SK-N-SH (cell line): Measurements from ENCODE around the gene TMEM259. TPM values are rescaled to one million over a fixed set of nuclear protein-coding genes. Genes with fewer than 3 reads are reported as not detected.

Experiments used
- CTCF ChIA-PET: fragments of 300-600, 350-600 bp; formaldehyde crosslinking; extraction: SDS; loops from one replicate; lab custom pipeline; 2021; lab: Yijun Ruan, JAX
- POLR2A ChIA-PET: fragments of 350-600 bp; sonication (Branson Sonifier 250); formaldehyde crosslinking; extraction: SDS; loops from one replicate; lab custom pipeline; 2020; ENCODE audit warnings: antibody characterized with exemption, inconsistent platforms; lab: Yijun Ruan, JAX
- DNase-seq: peaks from one replicate; pipeline ENCODE4 v3.0.0; 2012
- H2AFZ ChIP-seq: fragments of 200-600 bp; sonication (generic); 2 replicates; pipeline ENCODE4 v1.8.1; 2016; ENCODE audit warnings: antibody characterized with exemption, mild to moderate bottlenecking, low read depth
- H3F3A ChIP-seq: fragments of 200-600 bp; sonication (generic); replicated peaks from 2 replicates; pipeline ENCODE3; 2016; ENCODE audit warnings: antibody characterized with exemption, mild to moderate bottlenecking; ENCODE audit not compliant: insufficient read depth
- H3K27ac ChIP-seq, 2 experiments: fragments of 200-500 bp in 1 of 2; fragments of 200-600 bp in 1 of 2; sonication (Bioruptor generic) in 1 of 2; sonication (generic), shearing (Covaris generic) in 1 of 2; 2 replicates each; pipeline versions ENCODE4 v1.5.1 to v1.6.1; 2014 to 2016; ENCODE audit warnings: low read depth in 2 of 2, inconsistent platforms in 1 of 2, low read length in 1 of 2, mild to moderate bottlenecking in 1 of 2, mixed read lengths in 1 of 2
- H3K27me3 ChIP-seq: fragments of 200-600 bp; sonication (generic), shearing (Covaris generic); 2 replicates; pipeline ENCODE4 v1.6.1; 2016; ENCODE audit warnings: mixed run types; ENCODE audit not compliant: insufficient read depth
- H3K36me3 ChIP-seq, 2 experiments: fragments of 200-500 bp in 1 of 2; fragments of 200-600 bp in 1 of 2; sonication (Bioruptor generic) in 1 of 2; sonication (generic) in 1 of 2; replicated peaks in 1 of 2; 2 replicates each; pipeline versions ENCODE3 to v1.5.1; 2014 to 2016; ENCODE audit warnings: low read length in 1 of 2, mild to moderate bottlenecking in 1 of 2; ENCODE audit not compliant: insufficient read depth in 2 of 2, control insufficient read depth in 1 of 2
- H3K4me1 ChIP-seq, 2 experiments: fragments of 200-500 bp in 1 of 2; fragments of 200-600 bp in 1 of 2; sonication (Bioruptor generic) in 1 of 2; sonication (generic), shearing (Covaris generic) in 1 of 2; 2 replicates each; pipeline versions ENCODE4 v1.5.1 to v1.6.1; 2014 to 2016; ENCODE audit warnings: low read depth in 1 of 2, low read length in 1 of 2, mixed run types in 1 of 2; ENCODE audit not compliant: insufficient read depth in 2 of 2, control insufficient read depth in 1 of 2
- H3K4me2 ChIP-seq: fragments of 200-600 bp; sonication (generic), shearing (Covaris generic); 2 replicates; pipeline ENCODE4 v1.6.1; 2017; ENCODE audit warnings: mixed run types
- H3K4me3 ChIP-seq, 2 experiments: fragments of 200-500 bp in 1 of 2; fragments of 200-600 bp in 1 of 2; sonication (Bioruptor generic) in 1 of 2; sonication (generic), shearing (Covaris generic) in 1 of 2; 2 replicates each; pipeline versions ENCODE4 v1.5.1 to v1.8.1; 2014 to 2016; ENCODE audit warnings: low read depth in 2 of 2, inconsistent platforms in 1 of 2, low read length in 1 of 2, mild to moderate bottlenecking in 1 of 2, mixed read lengths in 1 of 2, moderate library complexity in 1 of 2
- H3K79me2 ChIP-seq: fragments of 200-600 bp; sonication (generic); 2 replicates; pipeline ENCODE4 v1.8.1; 2017; ENCODE audit warnings: mild to moderate bottlenecking; ENCODE audit not compliant: insufficient read depth
- H3K9ac ChIP-seq: fragments of 200-600 bp; sonication (generic); 2 replicates; pipeline ENCODE4 v1.6.1; 2017; ENCODE audit warnings: mixed run types
- H3K9me2 ChIP-seq: fragments of 200-600 bp; sonication (generic); 2 replicates; pipeline ENCODE4 v1.6.1; 2017; ENCODE audit warnings: mixed run types
- H3K9me3 ChIP-seq: fragments of 200-600 bp; sonication (generic); 2 replicates; pipeline ENCODE4 v1.6.1; 2017; ENCODE audit warnings: mixed run types, mild to moderate bottlenecking, moderate library complexity
- H4K20me1 ChIP-seq: fragments of 200-600 bp; sonication (generic); 2 replicates; pipeline ENCODE4 v1.6.1; 2017; ENCODE audit warnings: mild to moderate bottlenecking, mixed run types; ENCODE audit not compliant: insufficient read depth
- CTCF ChIP-seq: fragments of 200-600 bp; sonication (generic); IDR thresholded peaks from 2 replicates; pipeline ENCODE4 v1.6.1; 2017; ENCODE audit warnings: antibody characterized with exemption, mild to moderate bottlenecking, moderate library complexity
- ELF1 ChIP-seq: IDR thresholded peaks from 2 replicates; pipeline ENCODE4 v1.4.0; 2012
- EP300 ChIP-seq, 2 experiments: IDR thresholded peaks; 2 replicates each; pipeline versions ENCODE4 v1.4.0 to v1.6.1; 2012; ENCODE audit warnings: borderline replicate concordance in 1 of 2, low read depth in 1 of 2, low read length in 1 of 2
- EZH2phosphoT487 ChIP-seq: fragments of 200-600 bp; sonication (generic); IDR thresholded peaks from 2 replicates; pipeline ENCODE4 v1.6.1; 2017; ENCODE audit warnings: low read depth, mixed run types, mild to moderate bottlenecking, antibody characterized with exemption, moderate library complexity, borderline replicate concordance
- FOSL2 ChIP-seq: IDR thresholded peaks from 2 replicates; pipeline ENCODE4 v1.4.0; 2012; ENCODE audit warnings: low read depth, mild to moderate bottlenecking, moderate library complexity, borderline replicate concordance
- FOXJ3 ChIP-seq: sonication (generic); formaldehyde crosslinking; IDR thresholded peaks from 2 replicates; pipeline ENCODE4 v1.5.1; 2020; ENCODE audit warnings: mild to moderate bottlenecking, missing genetic modification reagents
- FOXM1 ChIP-seq: IDR thresholded peaks from 2 replicates; pipeline ENCODE4 v1.4.0; 2012; ENCODE audit warnings: low read depth, mild to moderate bottlenecking
- GABPA ChIP-seq: IDR thresholded peaks from 2 replicates; pipeline ENCODE4 v1.4.0; 2012; ENCODE audit warnings: low read depth, mild to moderate bottlenecking
- MEF2A ChIP-seq: IDR thresholded peaks from 2 replicates; pipeline ENCODE4 v1.4.0; 2012; ENCODE audit warnings: low read depth, borderline replicate concordance
- NRF1 ChIP-seq: IDR thresholded peaks from 2 replicates; pipeline ENCODE4 v1.6.1; 2012; ENCODE audit warnings: low read depth, mild to moderate bottlenecking, low read length
- RCOR1 ChIP-seq: fragments of 150-350 bp; IDR thresholded peaks from 2 replicates; pipeline ENCODE4 v1.6.1; 2017; ENCODE audit warnings: antibody characterized with exemption, low read length
- RXRA ChIP-seq: IDR thresholded peaks from 2 replicates; pipeline ENCODE4 v1.4.0; 2012; ENCODE audit warnings: low read depth, mild to moderate bottlenecking, borderline replicate concordance
- SMC3 ChIP-seq: IDR thresholded peaks from 2 replicates; pipeline ENCODE4 v1.6.1; 2012; ENCODE audit warnings: low read depth, low read length, improper control_type of control experiment
- USF1 ChIP-seq: IDR thresholded peaks from 2 replicates; pipeline ENCODE4 v1.4.0; 2012; ENCODE audit warnings: low read depth, borderline replicate concordance
- USF2 ChIP-seq: fragments of 150-350 bp; IDR thresholded peaks from 2 replicates; pipeline ENCODE4 v1.6.1; 2017; ENCODE audit warnings: antibody characterized with exemption, low read length, low read depth, borderline replicate concordance
- WGBS: methylation state at CpG from one replicate; pipeline ENCODE4 v1.1.6; 2017; ENCODE audit warnings: low lambda C conversion rate; 5-methylcytosine and 5-hydroxymethylcytosine counted together
- polyA plus RNA-seq, 3 experiments: library from polyadenylated mRNA; depleted of rRNA; stranded (reverse); fragments of >200 nt; gene quantifications; 2 replicates each; pipeline ENCODE4 v1.2.3, GENCODE V29; 2012

TMEM259 gene
- polyA plus RNA-seq, 1 of the 3 experiments (the other 2 are of a cell fraction) = 138 TPM

GRCh38 chr19:1018932-1019615 lies 1.8 kb downstream of the TMEM259 start:
- Histone ChIP-seq H3K9ac (peak overlapping the region; percentile 83), H3K4me3 (peak overlapping the region; percentile 69 to 79), H3K79me2 (peaks cover 67% of the 10 kb centered on the region), H3K27me3 (no peaks in the 10 kb centered on the region), H3K4me1 (peaks cover 13 to 26% of the 10 kb centered on the region in 2 experiments; a peak in 1 of 4 replicates), H4K20me1 (peaks cover 62% of the 10 kb centered on the region), H3K27ac (no peak overlapping the region), H3K9me2 (no peaks in the 10 kb centered on the region), H2AFZ (no peak overlapping the region), H3K9me3 (no peaks in the 10 kb centered on the region), H3K4me2 (peak overlapping the region; percentile 97), H3K36me3 (peaks cover 0 to 6% of the 10 kb centered on the region in 2 experiments), H3F3A (peaks cover 24% of the 10 kb centered on the region)
- 66% methylated on average over 6 of the region's 17 CpGs for WGBS
- ChIA-PET POLR2A (interaction anchor here (1.0 kb wide), 1 partner anchor 29 kb away, joined by 3 read pairs; no protein-coding TSS in a partner anchor), CTCF (interaction anchor here (0.7 to 2.2 kb wide), 6 partner anchors 13 to 225 kb away, joined by 3 to 7 read pairs (median 4); no protein-coding TSS in a partner anchor)
- no peak for DNase-seq
- TF ChIP-seq CTCF (no peak), RCOR1 (no peak), ELF1 (no peak), EZH2phosphoT487 (no peak), USF1 (no peak), GABPA (no peak), SMC3 (no peak), MEF2A (no peak), FOSL2 (no peak), RXRA (no peak), NRF1 (no peak), USF2 (no peak), EP300 (IDR thresholded peaks at IDR 0.05; ENCODE audit: borderline replicate concordance in 1 of 2, low read depth in 1 of 2, low read length in 1 of 2) (no peak), FOXM1 (no peak), FOXJ3 (no peak)
